Fibroblast of upper back skin (primary cell): ENCODE data around the gene LAMA2.
A peak's percentile ranks its signal among the peaks of the same experiment; 100 is the strongest.

Source experiments
- DNase-seq: peaks from one replicate; pipeline ENCODE4 v3.0.0-alpha.2; 2013

Gene LAMA2

DNA sequence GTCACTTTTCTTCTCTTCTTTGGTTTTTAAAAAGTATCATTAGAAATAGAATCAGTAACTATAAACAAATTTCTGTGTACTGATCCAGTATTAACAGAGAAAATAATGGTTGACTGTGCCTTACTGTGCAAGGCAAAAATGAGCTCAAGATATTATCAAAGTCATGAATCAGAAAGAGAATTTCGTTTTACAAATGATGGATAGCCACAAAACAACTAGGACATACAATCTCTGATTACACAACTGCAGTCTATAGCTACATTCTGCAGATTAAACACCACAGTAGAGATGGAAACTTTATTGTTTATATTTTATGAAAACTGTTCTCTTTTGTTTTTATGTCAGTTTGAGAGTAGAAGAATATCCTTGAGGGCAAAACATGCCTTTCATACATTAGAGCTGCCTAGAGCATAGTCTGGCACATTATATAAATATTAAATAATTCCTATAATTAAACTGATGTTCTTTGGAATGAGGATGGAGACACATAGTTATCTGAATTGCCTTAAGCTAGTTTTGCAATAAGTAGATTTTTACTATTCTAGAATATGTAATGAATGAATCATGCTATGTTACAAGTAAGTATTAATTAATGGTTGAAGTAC lies 333.1 kb downstream of the LAMA2 start:
- no peak for DNase-seq

DNA sequence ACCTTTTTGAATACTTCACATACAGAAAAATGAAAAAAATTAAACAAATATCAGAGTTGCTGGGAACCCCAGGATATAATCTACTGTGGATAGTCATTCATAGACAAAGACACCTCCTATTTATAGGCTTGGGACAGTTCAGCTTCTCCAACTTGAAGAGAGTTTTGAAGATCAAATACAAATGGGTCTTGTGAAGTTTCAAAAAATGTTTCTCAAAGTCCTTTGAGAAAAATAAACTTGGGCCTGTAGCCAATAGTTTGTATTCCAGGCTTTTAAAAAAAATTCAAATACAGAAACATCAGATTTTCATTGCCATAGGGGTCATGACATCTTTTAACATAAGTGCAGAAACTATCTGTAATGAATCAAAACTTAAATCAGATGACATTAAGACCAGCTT lies 334.8 kb downstream of the LAMA2 start:
- DNase-seq, result no peak

DNA sequence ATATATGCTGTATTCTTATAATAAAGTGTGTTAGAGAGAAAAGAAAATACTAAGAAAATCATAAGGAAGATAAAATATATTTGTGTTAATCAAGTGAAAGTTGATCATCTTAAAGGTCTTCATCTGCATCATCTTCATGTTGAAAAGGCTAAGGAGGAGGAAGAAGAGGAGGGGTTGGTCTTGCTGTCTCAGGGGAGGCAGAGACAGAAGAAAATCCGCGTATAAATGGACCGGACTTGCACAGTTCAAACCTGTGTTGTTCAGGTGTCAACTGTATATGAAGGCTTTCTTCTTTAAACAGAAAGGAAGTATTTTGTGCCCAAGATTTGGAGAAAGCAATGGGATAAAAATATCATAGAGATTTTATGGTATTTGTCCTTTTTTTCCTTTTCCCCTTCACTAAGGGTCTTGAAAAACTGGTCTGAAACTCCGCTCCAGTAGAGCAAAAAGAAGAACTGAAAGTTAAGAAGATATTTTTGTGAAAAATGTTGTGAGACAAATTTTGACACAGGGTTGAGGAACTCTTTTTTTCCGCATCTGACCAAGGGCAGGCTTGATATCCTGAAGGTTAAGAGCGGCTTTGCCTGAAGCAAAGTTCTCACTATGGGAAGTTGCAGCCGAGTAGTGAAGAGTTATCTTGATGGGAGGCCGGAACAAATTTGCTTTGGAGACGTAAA lies 350.7 kb downstream of the LAMA2 start:
- no peak for DNase-seq

DNA sequence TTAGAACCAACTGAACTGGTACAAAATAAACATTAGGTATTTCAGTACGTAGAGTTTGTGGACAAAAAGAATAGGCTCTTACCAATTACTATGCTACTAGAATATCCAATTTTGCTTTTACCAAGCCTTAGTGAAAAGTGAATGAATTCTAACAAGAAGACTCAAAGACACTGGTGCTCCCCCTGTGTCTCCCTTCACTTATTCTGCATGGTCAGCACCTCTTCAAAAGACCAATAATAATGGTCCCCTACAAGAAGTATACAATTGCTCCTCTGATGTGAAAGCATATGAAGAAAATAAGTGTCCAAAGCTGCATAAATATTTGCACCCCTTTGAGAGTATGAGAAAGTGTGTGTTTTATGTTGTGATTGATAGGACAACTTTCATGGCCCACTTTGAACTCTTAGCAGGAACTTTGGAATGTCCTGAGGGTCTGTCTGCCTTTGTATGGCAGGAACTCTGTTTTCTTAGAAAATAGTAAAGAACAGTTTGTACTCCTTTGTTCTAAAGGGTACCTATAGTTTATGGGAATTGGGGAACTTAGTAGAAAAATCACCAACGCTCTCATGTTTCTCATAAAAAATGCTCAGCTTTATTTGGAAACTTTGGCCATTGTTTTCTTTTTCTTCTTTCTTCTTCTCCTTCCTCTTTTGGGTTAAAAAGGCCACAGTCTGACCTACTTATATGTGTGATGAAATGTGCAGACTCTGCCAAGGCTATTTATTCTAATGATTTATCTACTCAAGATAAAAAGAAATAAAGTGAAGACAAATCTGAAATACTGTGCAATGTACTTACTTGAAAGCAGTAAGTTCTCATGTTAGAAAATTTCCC lies 352.4 kb downstream of the LAMA2 start:
- DNase-seq, result peak; percentile 8

DNA sequence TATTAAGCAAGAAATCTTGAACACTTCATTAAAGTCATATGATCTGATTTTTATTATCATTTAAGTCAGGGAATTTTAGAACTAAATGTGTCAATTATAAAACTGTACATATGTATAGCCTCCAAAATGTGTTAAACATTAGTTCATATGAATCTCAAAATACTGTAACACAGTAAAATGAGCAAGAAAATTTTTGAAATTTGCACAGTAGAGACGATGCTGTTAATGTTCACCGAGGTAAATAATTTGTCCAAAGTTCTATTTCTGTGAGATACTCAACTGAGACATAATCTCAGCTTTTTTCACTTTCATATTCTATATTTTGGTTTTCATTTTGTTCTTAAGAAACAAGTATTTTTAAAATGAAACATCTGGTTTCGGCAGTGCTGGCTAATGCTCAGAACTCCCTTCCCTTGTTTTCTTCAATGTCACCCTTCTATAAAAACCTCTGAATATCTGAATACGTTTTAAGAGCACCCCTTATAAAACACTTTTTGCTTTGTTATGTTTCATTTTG lies 353.1 kb downstream of the LAMA2 start:
- DNase-seq, result no peak

DNA sequence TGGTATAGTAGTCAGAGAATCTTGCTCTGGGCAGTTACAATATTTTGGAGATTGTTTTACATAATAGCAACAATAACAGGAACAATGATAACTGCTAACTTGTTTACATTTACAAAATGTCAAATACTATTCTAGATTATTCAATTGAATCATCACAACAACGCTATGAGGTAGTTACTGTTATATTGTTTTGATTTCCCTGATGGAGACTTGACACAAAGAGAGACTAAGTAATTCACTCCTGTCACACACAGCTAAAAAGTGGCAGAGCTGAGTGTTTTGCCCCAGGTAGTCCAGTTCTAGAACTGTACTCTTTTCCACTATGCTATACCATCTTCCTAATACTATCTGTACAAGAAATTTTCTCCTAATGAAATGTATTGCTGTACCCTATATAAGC lies 356.1 kb downstream of the LAMA2 start:
- no peak for DNase-seq

DNA sequence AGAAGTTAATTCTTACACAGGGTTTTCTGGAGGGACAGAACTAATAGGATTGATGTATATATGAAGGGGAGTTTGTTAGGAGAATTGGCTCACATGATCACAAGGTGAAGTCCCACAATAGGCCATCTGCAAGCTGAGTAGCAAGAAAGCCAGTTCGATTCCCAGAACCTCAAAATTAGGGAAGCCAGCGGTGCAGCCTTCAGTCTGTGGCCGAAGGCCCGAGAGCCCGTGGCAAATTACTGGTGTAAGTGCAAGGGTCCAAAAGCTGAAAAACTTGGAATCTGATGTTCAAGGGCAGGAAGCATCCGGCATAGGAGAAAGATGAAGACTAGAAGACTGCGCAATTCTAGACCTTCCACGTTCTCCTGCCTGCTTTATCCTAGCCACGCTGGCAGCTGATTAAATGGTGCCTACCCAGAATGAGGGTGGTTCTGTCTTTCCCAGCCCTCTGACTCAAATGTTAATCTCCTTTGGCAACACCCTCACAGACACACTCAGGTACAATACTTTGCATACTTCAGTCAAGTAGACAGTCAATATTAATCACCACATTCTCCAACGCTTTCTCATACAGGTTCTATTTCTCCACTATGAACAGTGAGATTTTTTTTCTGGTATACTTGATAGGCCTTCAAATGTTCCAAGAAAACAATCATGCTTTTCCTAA lies 357.0 kb downstream of the LAMA2 start:
- no peak for DNase-seq

DNA sequence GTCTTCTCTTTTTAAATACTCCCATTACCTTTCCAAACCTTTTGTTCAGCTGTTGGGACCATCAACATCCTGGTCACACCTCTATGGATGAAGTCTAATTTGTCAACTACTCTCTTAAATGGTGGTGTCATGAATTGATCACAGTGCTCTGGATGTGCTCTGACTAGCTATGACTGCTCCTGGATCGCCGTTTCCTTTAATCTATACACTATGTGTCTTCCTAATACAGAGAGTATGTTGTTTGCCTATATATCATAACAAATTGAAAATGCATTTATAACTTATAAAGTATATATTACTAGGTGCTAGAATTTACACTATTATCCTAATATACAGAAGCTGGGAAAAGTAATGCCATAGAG lies 357.5 kb downstream of the LAMA2 start:
- DNase-seq, result no peak

DNA sequence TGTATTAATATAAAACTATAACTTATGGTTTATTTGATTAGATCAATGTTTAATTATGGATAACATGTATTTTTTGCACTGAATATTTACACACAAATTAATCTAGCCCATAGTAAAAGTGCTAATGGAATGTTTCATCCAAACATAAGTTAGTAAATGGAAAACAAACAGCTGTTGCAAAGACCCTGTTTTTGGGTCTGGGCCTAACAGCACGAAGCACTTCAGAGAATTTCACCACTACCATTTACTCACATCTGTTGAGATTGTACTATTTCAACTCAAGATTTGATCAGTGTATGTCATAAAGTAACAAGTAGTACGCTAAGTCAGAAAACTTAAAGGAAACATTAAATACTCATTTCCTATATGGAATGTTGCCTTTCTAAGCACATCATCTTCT lies 359.6 kb downstream of the LAMA2 start:
- DNase-seq, result no peak

DNA sequence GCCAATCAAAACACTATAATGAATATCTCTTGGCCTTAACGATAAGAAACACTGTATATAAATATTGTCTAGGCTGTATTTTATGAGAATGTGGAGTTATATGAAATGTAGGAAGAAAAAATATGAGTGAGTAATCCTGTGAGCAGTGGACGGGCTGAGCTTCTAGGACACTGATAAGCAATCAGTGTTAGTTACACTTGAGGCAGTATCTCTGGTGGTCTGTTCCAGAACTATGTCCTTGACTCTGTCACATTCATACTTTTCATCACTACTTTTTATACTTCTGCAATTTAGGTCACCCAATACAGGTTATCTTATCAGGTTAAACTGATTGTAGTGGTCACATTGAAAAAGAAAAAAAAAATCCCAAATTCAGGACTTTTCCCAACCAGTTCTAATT lies 360.4 kb downstream of the LAMA2 start:
- DNase-seq, result no peak

DNA sequence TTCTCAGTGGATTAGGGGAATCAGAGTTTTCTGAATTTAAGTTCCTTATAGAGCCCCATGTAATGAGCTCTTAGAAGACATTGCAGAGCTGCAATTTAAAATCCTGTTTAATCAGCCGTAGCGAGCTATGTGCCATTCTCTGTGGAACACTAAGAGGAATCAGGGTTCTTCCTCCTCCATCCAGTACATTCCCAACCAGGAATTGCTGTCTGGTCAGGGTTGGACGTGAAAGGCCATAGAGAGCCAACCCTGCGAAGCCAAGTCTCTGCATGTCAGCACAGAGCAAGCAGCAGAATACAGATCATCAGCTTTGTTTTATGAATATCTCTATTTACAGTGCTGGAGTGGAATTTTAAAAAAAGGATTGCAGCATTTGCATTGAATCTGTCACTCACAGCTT lies 366.0 kb downstream of the LAMA2 start:
- no peak for DNase-seq

DNA sequence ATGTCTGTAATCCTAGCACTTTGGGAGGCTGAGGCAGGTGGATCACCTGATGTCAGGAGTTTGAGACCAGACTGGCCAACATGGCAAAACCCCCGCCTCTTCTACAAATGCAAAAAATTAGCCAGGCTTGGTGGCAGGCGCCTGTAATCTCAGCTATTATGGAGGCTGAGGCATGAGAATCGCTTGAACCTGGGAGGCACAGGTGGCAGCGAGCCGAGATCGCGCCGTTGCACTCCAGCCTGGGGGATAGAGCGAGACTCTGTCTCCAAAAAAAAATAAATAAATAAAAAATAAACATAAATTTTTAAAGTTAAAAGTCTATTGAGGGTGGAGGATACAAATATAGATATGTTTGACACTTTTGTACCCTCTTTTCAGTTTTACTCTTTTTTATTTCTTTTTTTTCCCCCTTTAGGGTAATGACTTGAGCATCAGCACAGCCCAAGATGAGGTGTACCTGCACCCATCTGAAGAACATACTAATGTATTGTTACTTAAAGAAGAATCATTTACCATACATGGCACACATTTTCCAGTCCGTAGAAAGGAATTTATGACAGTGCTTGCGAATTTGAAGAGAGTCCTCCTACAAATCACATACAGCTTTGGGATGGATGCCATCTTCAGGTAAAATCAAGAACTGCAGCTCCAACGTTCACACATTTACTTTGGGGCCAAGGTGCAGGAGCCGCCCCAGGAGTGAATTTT lies 368.9 kb downstream of the LAMA2 start:
- peak; percentile 77 for DNase-seq

DNA sequence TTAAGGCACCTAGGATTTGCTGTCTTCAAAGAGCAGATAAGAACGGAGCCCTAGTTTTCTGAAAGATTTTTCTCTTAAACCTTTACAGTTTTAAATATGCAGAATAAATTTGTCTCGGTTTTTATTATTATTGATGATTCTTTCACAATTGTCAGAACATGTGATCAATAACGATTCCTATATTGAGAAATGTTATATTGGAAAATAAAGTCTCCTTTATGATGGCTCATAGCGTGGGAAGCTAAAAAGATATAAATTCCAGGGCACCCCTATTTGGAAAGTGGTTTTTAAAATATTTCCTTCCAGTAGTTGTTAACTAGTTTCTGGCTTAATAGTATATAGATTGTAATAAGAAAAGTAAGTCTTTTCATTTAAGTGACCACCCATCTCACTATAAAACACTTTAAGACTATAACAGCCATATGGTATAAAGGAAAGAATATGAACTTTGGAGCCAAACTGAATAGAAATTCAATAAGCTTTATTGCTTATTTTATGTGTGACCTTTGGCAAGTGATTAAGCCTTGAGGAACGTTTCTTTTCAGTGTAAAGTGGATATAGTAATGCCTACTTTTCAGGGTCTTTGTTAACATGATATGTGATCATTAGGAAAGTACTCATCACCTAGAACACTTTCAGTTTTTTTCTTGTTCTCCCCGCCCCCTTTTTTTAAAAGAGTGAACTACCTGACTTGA lies 369.6 kb downstream of the LAMA2 start:
- DNase-seq, result peak; percentile 14

DNA sequence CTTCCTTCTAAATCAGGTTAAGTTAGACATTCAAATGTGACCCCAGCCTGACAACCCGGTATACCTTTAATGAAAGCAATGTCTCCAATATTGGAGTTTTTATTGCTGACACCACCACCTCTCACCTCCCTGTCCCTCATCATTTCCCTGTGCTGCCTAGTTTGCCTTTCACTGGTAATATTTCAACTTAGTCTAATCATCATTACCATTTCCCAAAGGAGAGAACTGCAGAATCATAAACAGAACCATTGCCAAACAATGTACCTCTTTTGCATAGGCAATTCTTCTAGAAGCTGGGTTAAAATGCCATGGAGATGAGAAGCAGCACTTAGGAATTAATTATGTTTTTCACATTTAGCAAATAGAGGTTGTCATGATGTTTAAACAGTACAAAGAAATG lies 370.3 kb downstream of the LAMA2 start:
- DNase-seq, result no peak

DNA sequence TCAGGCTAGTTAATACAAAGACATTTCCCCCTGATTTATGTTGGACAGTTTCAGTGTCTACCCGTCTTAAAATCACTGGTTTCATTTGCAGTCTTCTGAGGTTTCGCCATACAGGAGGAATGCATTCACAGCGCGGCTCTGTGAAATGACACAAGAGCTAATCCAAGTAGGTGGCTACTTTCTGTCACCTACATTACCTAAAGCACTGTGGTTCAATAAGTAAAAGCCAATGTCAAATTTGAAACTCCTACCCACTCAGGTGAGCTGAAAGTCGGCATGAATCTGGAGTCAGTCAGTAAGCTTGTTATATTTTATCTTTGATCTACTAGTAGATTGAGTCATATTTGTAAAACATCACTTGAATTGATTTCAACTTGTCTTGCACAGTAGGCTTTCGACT lies 370.8 kb downstream of the LAMA2 start:
- DNase-seq, result no peak

DNA sequence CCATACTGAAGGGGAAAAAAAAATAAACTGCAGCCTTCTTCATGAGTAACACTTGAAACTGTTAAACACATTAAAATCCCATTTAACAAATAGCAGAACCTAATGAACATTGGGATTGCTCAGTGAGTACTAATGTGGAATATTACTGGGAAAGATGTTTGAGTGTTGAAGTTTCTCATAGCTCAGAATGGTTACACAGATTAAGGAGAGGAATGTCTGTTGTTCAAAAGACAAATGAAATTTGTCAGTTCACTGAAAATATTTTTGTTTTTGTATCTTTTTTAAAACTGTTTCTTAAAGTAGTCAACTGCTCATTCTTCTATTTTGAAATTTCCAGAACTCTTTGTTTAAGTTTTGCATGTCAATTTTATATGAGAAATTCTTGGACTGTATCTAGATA lies 374.3 kb downstream of the LAMA2 start:
- no peak for DNase-seq

DNA sequence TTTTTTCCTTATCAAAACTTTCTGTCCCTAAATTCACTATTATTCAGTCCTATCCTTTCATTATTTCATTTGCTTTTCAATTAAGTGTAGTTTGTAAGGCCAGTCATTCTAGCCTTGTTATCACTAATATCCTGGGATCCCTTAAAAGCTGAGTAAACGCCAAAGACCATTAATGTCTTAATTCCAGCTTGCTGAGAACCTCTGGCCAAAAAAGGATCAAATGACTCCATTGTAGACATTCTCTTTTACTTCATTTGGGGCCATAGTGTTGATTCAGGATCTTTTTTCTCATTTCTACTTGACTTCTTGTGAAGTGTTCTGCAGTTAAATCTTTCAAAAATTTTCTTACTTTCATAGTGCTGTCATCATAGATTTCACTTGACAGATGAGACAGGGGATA lies 379.7 kb downstream of the LAMA2 start:
- DNase-seq, result no peak

DNA sequence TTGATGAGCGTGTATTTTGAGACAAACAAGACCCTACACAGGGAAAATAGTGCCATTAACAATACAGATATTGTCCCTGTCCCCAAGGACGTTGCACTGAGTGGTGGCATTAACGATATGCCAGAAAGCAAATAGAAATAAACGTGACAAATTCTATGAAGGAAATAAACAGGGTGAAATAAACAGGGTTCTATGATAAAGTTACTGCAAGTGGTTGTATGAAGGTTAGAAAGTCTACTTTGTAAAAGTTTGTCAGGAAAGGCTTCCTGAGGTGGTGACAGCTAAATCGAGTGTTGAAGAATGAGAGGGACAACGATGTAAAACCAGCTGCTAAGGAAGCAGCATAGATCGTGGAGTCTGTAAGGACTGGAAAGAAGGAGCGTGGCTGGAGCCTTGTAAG lies 380.2 kb downstream of the LAMA2 start:
- DNase-seq, result no peak

DNA sequence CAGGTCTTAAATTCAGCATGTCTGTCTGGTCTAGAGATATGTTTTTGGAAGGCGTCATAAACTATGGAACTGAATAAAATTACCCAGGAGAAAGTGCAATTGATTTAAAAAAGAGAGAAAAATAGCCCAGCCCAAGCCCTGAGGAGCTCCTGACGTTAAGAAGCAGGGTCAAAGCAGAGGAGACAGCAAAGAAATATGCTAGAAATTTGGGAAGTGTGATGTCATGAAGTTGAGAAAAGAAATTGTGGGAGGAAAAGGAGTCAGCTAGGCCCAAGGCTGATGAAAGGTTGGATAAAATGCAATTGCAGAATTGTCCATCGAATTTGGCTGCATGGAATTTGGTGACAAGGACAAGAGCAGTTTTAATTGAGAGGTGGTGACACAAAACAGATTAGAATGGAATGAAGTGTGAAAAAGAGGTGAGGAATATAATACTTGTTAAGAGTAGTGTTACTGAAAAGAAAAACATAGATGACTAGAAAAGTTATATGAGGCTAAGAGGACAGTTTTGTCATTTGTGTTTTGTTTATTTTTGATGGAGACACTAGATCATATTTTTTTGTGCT lies 381.6 kb downstream of the LAMA2 start:
- DNase-seq, result peak; percentile 44

DNA sequence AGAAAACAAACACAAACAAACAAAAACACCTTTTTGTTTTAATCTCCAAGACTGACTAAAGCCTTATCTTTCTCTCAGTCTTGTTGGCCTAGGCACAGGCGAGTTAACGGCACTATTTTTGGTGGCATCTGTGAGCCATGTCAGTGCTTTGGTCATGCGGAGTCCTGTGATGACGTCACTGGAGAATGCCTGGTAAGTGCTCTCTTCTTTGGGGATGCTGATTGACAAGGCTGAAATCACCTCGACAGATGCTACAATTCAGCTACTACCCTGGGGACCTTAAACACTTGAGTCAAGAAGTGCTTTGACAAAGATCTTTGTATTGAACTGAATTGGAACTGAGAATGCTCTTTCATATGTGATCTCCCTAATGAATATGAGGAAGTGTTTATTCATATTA lies 384.1 kb downstream of the LAMA2 start:
- no peak for DNase-seq

DNA sequence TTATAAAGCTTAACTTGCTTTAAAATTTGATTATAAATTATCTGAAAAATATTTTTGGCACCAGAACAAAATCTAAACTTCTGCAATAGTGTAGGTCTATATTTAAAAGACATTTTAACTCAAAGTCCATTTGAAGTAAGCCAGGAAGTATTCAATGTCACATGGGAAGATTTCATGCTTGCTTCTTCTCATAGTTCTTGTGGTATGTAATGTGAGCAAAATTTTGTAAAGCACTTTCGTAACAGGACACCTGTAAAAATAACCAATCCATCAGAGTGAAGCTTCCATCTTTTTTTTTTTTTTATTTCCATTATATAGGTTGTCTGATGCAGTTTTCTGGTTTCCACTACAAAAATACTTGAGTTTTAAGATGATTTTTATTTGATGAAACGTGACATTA lies 386.1 kb downstream of the LAMA2 start:
- DNase-seq, result no peak

DNA sequence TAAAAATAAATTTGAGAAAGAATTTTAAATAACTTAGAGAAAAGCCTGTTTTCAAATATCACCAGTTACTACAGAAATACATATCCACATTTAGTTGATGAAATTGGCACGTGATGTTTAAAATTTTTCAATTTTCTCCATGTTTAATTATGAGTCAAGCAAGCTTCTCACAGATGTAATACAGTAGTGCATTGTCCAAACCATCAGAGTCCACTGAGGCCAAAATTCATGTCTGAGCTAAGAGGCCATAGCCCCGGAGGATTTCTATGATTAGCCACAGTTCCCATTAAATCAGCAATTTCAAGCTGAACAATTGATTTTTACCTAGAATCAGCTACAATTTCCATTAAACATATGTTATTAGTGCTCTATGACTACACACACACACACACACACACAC lies 387.0 kb downstream of the LAMA2 start:
- no peak for DNase-seq
